NCI-H2081 (cell line): ENCODE data around the gene KIAA1614.
A peak's percentile ranks its signal among the peaks of the same experiment; 100 is the strongest.
"Not testable (repeated sequence)": the region's sequence is repeated elsewhere in the genome, so short reads cannot be mapped to it uniquely, and the experiment has no call there.

Source experiments
- DNase-seq, 2 experiments: peaks; one replicate each; lab custom pipeline; 2025; lab: John Stamatoyannopoulos, UW

The KIAA1614 gene

DNA sequence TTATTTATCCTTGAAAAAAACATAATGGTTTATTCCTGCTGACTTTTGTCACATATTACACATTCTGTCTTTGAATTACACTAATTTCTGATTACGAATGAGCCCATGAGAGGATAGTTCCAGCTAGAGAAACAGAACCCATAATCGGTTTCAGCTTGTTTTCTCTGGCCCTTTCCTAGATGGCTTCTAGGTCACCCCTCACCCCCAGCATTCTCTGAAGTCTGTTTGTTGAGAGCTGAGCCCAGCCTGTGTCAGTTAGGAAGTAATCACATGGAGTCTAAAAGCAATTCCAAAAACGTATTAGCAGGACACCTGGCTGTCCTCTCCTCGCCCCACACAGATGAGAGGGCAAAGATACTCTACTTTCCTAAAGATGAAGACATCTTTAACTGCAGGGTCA is 48.9 kb downstream of the KIAA1614 start:
- peak in 1 of 2 experiments; percentile 52 for DNase-seq

- DNase-seq = peak; percentile 71 to 85
Observed at GRCh38 chr1:180962178-180962577, 49.5 kb downstream of the KIAA1614 start.

GRCh38 chr1:180964056-180964455 is 51.4 kb downstream of the KIAA1614 start:
- no peak for DNase-seq

DNA sequence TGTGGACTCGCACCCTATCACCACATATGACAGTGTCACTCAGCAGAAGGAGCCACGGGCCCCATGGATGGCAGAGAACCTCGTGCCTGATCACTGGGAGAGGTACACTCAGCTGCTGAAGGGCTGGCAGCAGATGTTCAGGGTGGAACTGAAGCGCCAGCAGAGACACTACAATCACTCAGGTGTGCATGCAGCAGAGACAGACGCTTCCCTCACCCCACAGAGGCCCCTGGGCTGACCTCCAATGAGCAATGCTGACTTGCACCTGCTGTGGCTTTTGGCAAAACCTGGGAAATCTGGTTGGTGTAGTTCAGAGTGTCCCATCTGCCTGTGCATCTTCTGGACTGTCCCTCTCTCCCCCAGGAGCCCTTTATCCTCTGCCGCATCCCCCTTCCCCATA is 51.9 kb downstream of the KIAA1614 start:
- peak; percentile 43 to 80 for DNase-seq

- no peak for DNase-seq
Observed at GRCh38 chr1:180966312-180966711, 53.6 kb downstream of the KIAA1614 start.

GRCh38 chr1:180966744-180967536 is 54.2 kb downstream of the KIAA1614 start:
- no peak for DNase-seq

DNA sequence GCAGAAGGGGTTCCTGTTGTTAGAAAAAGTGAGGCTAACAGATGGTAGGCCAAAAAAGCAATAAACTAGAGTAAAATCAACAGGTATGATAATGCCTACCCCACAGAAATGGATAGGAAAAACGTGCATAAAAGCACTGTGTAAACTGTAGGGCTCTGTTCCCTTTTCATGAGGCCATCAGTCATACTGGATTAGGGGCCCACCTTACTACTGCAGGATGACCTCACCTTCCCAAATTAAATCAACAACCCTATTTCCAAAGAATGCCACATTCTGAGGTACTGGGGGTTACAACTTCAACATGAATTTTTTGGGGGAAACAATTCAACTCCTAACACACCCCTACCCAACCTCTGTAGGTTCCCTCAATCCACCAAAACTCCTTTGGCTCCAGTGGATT is 54.9 kb downstream of the KIAA1614 start:
- DNase-seq = no peak

- DNase-seq = not testable (repeated sequence)
Observed at GRCh38 chr1:180968834-180969233, 56.1 kb downstream of the KIAA1614 start.

DNA sequence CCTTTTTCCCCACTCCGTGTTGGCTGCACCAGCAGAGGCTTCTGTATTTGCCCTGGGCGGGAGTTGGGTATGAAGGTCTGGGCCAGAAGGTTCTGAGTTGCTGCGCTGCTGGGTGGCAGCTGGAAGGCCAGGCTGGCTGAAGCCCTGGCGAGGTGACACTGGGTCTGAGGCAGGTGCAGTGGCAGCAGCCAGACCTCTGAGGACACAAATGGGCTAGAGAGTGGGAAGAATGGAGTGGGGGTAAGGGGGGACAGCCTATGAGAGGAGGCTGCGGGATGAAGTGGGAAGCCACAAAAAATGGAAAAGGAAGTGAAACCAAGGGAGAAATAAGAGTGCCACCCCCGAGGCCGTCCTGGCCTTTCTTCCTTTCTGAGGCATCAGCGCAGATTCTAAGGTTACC is 56.7 kb downstream of the KIAA1614 start:
- no peak for DNase-seq

DNA sequence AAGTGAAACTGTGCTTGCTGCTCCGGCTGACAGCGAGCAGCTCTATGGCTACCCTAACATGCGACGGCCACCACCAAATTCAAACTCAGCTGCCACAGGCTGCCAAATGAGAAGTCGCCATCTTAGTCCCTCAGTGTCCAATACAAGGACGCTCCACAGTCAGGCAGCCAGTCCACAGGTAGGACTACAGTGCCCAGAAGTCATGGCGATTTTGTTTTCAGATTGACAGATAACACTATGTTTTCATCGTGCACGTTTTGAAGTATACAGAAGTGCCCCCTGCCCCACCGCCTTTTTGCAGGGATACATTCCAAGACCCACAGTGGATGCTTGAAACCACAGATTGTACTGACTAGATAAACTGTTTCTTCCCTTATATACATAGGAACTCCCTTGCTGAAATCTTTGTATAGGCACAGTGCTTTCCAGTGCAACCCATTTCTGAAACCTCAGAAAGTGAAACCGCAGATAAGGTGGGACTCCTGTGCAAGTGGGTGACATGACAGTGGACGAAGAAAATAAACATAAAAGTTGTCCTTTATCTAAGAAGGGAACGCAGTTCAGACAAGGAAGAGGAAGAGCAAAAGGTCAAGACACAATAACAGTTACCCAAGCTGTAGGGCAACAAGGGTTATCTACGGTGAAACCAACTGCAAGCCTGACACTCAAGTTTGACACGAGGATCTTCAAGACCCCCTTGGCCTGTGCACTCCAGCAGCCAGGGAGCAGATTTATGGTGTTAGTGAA is 57.8 kb downstream of the KIAA1614 start:
- DNase-seq = no peak

DNA sequence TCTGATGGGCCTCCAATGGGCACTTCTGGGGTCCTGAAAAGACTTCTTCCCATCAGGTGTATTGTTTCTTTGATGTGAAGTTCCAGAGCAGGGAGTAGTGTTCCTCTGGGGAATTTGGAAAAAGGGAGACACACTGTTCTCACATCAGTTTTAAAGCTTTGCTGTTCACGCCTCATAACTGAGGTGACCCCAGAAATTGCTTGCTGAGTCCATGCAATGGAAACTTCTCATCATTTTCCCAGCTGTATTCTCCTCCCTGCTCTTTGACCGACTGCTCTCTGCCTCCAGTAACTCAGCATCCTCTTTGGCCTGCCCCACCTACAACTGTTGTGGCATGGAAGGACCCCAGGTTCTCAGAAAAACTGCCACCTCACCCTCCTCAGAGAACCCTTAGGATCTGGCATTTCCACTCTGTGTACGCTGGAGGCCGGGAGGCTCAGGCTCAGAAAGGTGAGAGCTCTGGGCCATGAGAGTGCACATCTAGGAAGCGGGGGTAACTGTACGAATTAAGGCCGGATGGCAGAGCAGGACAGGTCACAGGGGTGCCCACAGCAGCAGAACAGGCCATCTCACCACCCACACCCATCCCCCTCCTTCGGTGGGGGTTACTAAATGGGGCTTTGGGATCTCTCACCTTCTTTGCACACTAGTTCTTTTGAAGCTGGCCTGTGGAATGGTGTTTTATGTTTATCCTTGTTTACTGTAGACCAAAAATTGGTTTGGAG is 58.7 kb downstream of the KIAA1614 start:
- DNase-seq = no peak

DNA sequence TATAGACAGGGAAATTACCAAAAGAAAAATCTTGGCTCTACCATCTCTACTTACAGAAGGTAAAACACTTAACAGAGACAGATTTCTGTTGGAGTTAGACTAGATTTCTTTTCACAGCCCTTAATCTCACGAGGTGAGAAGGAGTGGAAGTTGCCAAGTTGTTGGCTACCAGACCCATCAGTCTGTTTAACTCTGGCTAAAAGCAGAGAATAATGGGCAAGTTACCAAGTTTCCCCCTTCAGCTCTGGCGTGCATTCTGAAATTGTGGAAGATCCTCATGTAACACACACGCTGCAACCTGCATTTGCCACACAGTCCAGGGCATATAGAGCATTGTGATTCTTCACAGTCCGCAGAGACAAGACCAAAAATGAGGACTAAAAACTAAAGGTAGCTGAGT is 60.7 kb downstream of the KIAA1614 start:
- peak in 1 of 2 experiments; percentile 42 for DNase-seq

- DNase-seq = peak in 1 of 2 experiments; percentile 71
Observed at GRCh38 chr1:180974236-180974635, 61.5 kb downstream of the KIAA1614 start.

DNA sequence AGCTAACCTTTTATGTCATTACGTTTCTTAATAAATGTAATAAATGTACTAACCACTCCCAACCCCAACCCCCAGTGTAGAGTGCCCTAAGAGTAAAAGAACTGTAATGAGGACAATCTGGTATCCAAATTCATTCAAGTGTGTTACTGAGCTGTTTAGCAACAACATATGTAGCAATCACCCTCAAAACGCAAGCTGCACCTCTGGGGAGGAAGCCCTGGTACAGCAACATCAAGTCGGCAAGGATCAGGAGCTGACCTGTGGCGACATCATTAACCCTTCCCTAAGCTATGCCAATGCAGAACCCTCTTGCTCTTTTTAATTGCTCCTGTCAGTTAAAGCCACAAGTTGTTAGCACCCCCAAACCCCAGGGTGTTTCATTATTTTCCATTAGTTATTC is 62.9 kb downstream of the KIAA1614 start:
- DNase-seq = no peak

- DNase-seq = no peak
Observed at GRCh38 chr1:180976191-180976590, 63.5 kb downstream of the KIAA1614 start.

GRCh38 chr1:180976732-180977357 is 64.1 kb downstream of the KIAA1614 start:
- DNase-seq = no peak

DNA sequence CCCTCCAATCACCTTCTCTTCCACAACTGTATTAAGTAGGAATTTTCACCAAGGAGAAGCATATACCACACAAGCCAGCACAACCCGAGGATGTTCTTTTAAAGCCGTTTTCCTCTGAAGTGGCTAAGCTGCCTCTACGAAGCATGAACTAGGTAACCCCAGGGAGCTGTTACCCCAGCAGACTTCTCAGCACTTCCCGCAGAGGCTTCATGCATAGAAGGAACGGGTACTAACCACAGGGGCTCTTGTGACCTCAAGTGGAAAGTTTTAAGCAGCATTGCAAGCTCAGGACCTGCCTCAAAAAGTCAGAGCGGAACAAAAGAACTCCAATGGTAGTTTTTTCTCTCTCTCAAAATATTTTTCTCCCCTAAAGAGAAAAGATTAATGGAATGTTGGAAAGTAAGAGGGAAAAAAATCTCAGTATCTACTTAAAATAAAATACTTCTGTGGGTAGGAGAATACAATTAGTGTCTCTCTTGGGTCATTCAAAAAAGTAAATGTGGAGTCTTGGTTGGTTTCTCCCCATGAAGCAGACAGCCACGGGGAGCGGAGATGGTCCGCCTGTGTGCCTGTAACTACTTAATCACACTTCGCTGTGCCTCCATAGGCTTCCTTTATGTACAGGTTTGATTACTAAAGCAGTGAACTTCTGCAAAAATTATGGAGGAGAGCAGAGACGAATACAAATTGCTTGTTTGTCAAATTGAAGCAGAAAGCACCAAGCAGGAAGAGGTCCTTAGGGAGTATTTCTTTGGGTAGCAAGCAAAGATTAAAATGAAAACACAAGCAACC is 69.1 kb downstream of the KIAA1614 start:
- no peak for DNase-seq

DNA sequence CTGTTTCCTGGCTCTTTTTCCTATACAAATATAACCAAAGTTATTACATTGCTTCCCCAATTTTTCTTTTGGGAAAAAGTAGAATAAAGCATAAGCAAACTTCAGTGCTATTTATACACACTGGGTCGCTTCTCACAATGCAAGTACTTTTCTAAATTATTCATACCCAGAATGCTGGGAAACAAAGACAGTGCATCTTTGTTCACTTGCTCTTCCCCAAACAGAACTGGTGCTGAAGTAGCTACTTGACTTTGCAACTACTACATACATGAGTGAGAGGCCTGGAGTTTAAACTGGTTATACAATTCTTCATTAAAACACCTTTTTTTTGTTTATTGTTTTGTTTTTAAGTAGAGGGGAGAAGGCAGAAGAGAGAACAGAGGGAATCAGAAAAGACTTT is 69.7 kb downstream of the KIAA1614 start:
- DNase-seq = no peak

DNA sequence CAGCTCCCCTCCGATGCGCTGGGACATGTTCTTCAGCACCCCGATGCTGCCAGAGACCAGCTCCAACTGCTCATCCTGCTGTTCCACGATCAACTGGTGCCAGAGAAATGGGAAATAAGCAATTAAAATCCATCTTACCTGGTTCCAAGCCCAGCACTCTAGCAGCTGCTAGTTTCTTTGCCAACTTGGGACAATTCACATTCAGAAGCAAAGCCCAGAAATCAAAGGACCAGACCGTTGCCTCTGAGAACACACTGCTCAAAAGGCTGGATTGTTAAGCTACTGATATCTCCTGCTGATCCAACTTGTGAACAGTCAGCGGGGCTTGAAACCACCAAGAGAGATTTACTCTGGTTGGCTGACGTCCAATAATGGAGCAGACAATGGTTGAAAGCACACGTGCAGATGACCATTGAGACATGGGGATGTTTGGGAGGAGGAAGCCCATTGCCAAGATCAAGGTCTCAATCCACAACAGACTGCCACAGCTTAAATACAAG is 75.6 kb downstream of the KIAA1614 start:
- peak; percentile 64 to 93 for DNase-seq

DNA sequence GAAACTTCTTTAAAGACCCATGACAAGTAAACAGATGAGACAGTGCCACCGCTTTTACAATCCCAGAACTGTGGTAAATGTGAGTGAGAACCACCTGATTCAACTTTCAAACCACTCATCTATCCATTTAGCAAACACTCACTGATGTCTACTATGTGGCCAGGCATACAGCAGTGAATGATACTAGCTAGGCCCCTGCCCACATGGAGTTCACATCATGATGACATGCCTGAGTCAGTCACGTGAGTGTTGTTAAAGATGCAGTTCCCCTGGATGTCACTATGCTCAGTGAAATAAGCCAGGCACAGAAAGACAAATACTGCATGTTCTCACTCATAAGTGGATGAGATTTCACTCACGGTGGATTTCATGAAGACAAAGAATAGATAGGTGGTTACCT is 81.6 kb downstream of the KIAA1614 start:
- no peak for DNase-seq

- DNase-seq = no peak
Observed at GRCh38 chr1:180997843-180998504, 85.3 kb downstream of the KIAA1614 start.
